Measurements from ENCODE around the gene WDFY3.

Gene WDFY3

DNA sequence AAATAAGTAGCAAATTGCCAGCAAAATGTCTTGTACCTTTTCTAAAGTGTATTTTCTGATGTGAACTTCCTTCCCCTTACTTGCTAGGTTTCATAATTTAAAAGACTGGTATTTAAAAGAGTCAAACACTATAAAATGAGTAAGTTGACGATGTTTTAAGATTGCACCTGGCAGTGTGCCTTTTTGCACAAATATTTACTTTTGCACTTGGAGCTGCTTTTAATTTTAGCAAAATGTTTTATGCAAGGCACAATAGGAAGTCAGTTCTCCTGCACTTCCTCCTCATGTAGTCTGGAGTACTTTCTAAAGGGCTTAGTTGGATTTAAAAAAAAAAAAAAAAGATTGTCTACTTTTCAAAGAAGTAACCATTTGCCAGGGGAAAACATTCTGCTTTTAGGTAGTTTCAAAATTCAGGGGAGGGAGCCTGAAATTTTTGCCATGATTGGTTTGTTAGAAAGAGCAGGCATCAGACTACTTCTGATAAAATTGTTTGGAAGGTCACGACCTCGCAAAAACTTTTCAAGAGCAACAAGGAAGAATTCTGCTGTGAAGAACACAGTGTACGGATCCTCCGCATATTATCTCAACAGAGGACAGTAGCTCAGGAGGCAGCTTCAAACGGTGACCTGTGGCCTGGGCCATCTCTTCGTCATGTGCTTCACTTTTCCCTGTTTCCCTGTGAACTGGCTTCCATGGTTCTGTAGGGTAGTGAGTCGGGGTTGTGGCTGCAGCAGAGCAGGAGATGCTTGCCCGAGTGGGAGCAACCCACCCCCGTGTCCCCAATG is 317.4 kb downstream of the WDFY3 start:
- Histone ChIP-seq H3K36me3 (ENCODE audit: low read depth) (peaks cover 26% of the 10 kb centered on the region), H3K4me3 (ENCODE audit: severe bottlenecking) (no peak overlapping the region), H3K27ac (ENCODE audit: poor library complexity, severe bottlenecking) (no peak overlapping the region), H3K27me3 (ENCODE audit: insufficient read depth, poor library complexity, severe bottlenecking) (no peaks in the 10 kb centered on the region), H3K4me1 (ENCODE audit: insufficient read depth, poor library complexity, severe bottlenecking) (no peaks in the 10 kb centered on the region), H3K9me3 (ENCODE audit: severe bottlenecking) (no peaks in the 10 kb centered on the region)
- ATAC-seq (ENCODE audit: low read depth) = no peak
- TF ChIP-seq CTCF (IDR thresholded peaks at IDR 0.05; ENCODE audit: poor library complexity, severe bottlenecking) = no peak
- DNase-seq (ENCODE audit: low spot score) = no peak

DNA sequence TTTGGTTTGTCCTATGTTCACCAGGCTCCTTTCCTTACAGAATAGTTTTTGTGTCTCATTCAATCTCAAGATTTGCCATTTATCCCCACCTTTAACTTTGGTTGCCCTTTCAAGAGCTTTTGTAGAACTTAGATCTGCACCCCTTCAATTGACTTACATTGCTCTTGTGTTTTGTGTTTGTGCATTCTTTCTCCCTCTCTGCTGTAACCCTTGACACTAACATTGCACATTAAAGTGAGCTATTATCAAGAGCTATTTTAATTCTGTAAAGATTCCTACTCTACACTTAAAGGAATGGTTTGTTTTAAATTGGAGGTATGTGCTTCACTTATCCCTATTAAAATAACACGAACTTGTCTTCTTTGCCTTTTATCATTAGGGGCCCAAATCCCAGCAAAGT is 318.3 kb downstream of the WDFY3 start:
- Histone ChIP-seq H3K4me3 (ENCODE audit: severe bottlenecking) (no peak overlapping the region), H3K36me3 (ENCODE audit: low read depth) (peaks cover 30% of the 10 kb centered on the region), H3K27me3 (ENCODE audit: insufficient read depth, poor library complexity, severe bottlenecking) (no peaks in the 10 kb centered on the region), H3K4me1 (ENCODE audit: insufficient read depth, poor library complexity, severe bottlenecking) (no peaks in the 10 kb centered on the region), H3K27ac (ENCODE audit: poor library complexity, severe bottlenecking) (no peak overlapping the region), H3K9me3 (ENCODE audit: severe bottlenecking) (no peaks in the 10 kb centered on the region)
- DNase-seq (ENCODE audit: low spot score) (no peak), ATAC-seq (ENCODE audit: low read depth) (no peak)
- TF ChIP-seq CTCF (IDR thresholded peaks at IDR 0.05; ENCODE audit: poor library complexity, severe bottlenecking) = no peak

DNA sequence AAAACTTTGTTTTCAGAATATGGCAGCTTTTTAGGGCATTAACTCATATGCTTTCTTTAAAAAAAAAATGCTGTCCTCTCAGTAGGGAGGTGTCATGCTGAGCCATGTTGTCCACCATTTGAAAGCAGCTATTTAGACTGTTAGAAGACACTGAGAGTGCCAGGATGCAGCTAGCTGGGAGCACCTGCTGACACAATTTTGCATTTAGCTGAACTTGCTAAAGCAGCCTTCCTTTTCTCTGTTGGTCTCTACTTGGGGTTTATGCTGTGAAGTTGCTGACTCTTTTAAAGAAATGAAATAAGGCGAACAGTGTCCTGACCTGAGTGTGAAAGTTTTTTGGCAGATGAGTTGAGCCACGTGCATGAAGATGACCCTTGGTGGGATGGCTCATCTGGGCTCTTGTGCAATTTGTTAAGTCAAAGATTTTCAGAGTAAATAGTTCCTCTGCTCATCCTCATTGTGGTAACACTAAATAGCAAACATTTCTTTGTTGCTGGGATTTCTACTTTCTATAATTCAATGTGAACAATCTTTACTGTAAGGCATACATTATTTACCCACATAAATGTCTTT is 319.1 kb downstream of the WDFY3 start:
- Histone ChIP-seq H3K4me1 (ENCODE audit: insufficient read depth, poor library complexity, severe bottlenecking) (no peaks in the 10 kb centered on the region), H3K4me3 (ENCODE audit: severe bottlenecking) (no peak overlapping the region), H3K9me3 (ENCODE audit: severe bottlenecking) (no peaks in the 10 kb centered on the region), H3K27me3 (ENCODE audit: insufficient read depth, poor library complexity, severe bottlenecking) (no peaks in the 10 kb centered on the region), H3K36me3 (ENCODE audit: low read depth) (peaks cover 38% of the 10 kb centered on the region), H3K27ac (ENCODE audit: poor library complexity, severe bottlenecking) (no peak overlapping the region)
- DNase-seq (ENCODE audit: low spot score) = no peak
- no peak for ATAC-seq (ENCODE audit: low read depth)
- no peak for TF ChIP-seq CTCF (IDR thresholded peaks at IDR 0.05; ENCODE audit: poor library complexity, severe bottlenecking)

GRCh38 chr4:84644087-84644486 is 322.4 kb downstream of the WDFY3 start:
- Histone ChIP-seq H3K4me3 (ENCODE audit: severe bottlenecking) (no peak overlapping the region), H3K27ac (ENCODE audit: poor library complexity, severe bottlenecking) (no peak overlapping the region), H3K36me3 (ENCODE audit: low read depth) (peaks cover 50% of the 10 kb centered on the region), H3K9me3 (ENCODE audit: severe bottlenecking) (no peaks in the 10 kb centered on the region), H3K27me3 (ENCODE audit: insufficient read depth, poor library complexity, severe bottlenecking) (no peaks in the 10 kb centered on the region), H3K4me1 (ENCODE audit: insufficient read depth, poor library complexity, severe bottlenecking) (no peaks in the 10 kb centered on the region)
- DNase-seq (ENCODE audit: low spot score) (no peak), ATAC-seq (ENCODE audit: low read depth) (no peak)
- TF ChIP-seq CTCF (IDR thresholded peaks at IDR 0.05; ENCODE audit: poor library complexity, severe bottlenecking) = no peak

DNA sequence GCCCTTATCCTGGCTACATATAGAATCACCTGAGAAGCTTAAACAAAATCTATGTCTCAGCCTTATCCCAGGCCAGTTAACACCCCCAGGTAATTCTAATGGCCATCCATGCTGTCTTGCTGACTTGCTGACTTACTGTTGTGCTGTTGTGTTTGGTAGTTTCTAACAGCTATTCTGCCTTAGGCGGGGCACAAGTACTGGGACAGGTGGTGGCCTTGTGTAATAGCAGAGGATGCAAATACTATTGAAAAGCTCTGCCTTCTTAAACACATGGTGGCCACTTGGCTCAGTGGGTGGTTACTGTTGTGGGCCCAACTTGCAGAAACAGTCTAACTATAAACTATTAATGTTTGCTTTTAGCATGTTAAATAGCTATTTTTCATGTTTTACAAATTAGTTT is 327.3 kb downstream of the WDFY3 start:
- no peak for TF ChIP-seq CTCF (IDR thresholded peaks at IDR 0.05; ENCODE audit: poor library complexity, severe bottlenecking)
- DNase-seq (ENCODE audit: low spot score) (no peak), ATAC-seq (ENCODE audit: low read depth) (no peak)
- no peak overlapping the region for H3K4me3 ChIP-seq (ENCODE audit: severe bottlenecking)
- H3K4me1 ChIP-seq (ENCODE audit: insufficient read depth, poor library complexity, severe bottlenecking) = peaks cover 12% of the 10 kb centered on the region
- no peak overlapping the region for H3K27ac ChIP-seq (ENCODE audit: poor library complexity, severe bottlenecking)
- no peaks in the 10 kb centered on the region for H3K27me3 ChIP-seq (ENCODE audit: insufficient read depth, poor library complexity, severe bottlenecking)
- no peaks in the 10 kb centered on the region for H3K9me3 ChIP-seq (ENCODE audit: severe bottlenecking)
- H3K36me3 ChIP-seq (ENCODE audit: low read depth) = peaks cover 50% of the 10 kb centered on the region
